Activated CD8-positive, alpha-beta memory T cell treated with anti-CD3 and anti-CD28 coated beads, Interleukin-2, amount 50 U/mL, for 1 hour (primary cell): Measurements from ENCODE around the gene KCNQ5.

Experiments used
- DNase-seq: peaks from one replicate; pipeline ENCODE4 v3.0.0-alpha.2; 2020; ENCODE audit errors: extremely low read depth

Gene KCNQ5

GRCh38 chr6:72905705-72906478 is 284.0 kb downstream of the KCNQ5 start:
- no peak for DNase-seq

GRCh38 chr6:72911463-72912155 is 289.7 kb downstream of the KCNQ5 start:
- no peak for DNase-seq

GRCh38 chr6:72913797-72914196 is 291.9 kb downstream of the KCNQ5 start:
- no peak for DNase-seq

- DNase-seq, result no peak
These were observed 294.4 kb downstream of the KCNQ5 start for GRCh38 chr6:72916298-72916697.

GRCh38 chr6:72916906-72917305 is 295.0 kb downstream of the KCNQ5 start:
- no peak for DNase-seq

- no peak for DNase-seq
These were observed 300.5 kb downstream of the KCNQ5 start for GRCh38 chr6:72922401-72922800.

- no peak for DNase-seq
These were observed 303.3 kb downstream of the KCNQ5 start for GRCh38 chr6:72925136-72925535.

- DNase-seq, result no peak
These were observed 308.8 kb downstream of the KCNQ5 start for GRCh38 chr6:72930556-72931132.

GRCh38 chr6:72931325-72931887 is 309.5 kb downstream of the KCNQ5 start:
- DNase-seq, result no peak

- DNase-seq, result no peak
These were observed 311.4 kb downstream of the KCNQ5 start for GRCh38 chr6:72933233-72933632.

- DNase-seq, result no peak
These were observed 315.1 kb downstream of the KCNQ5 start for GRCh38 chr6:72936766-72937559.

- no peak for DNase-seq
These were observed 316.2 kb downstream of the KCNQ5 start for GRCh38 chr6:72938104-72938503.

- no peak for DNase-seq
These were observed 317.1 kb downstream of the KCNQ5 start for GRCh38 chr6:72939004-72939403.

- no peak for DNase-seq
These were observed 318.4 kb downstream of the KCNQ5 start for GRCh38 chr6:72940265-72940664.

GRCh38 chr6:72941263-72941662 is 319.4 kb downstream of the KCNQ5 start:
- DNase-seq, result no peak

- no peak for DNase-seq
These were observed 319.9 kb downstream of the KCNQ5 start for GRCh38 chr6:72941751-72942150.

- no peak for DNase-seq
These were observed 321.8 kb downstream of the KCNQ5 start for GRCh38 chr6:72943699-72944098.

- no peak for DNase-seq
These were observed 322.8 kb downstream of the KCNQ5 start for GRCh38 chr6:72944660-72945059.

- no peak for DNase-seq
These were observed 324.9 kb downstream of the KCNQ5 start for GRCh38 chr6:72946774-72947173.

- no peak for DNase-seq
These were observed 325.7 kb downstream of the KCNQ5 start for GRCh38 chr6:72947534-72947933.

- no peak for DNase-seq
These were observed 326.3 kb downstream of the KCNQ5 start for GRCh38 chr6:72948153-72948552.
